Immature natural killer cell (primary cell): ENCODE results near the gene RUNX1. TPM values are rescaled to one million over a fixed set of nuclear protein-coding genes. Genes with fewer than 3 reads are reported as not detected.
"Not testable (repeated sequence)": the region's sequence is repeated elsewhere in the genome, so short reads cannot be mapped to it uniquely, and the experiment has no call there.

Experiments used
- DNase-seq, 3 donors: peaks; one replicate each; pipeline ENCODE4 v3.0.0; 2022; ENCODE audit warnings: mixed read lengths in 1 of 3
- H3K27ac Mint-ChIP-seq, 6 donors: one replicate each; pipeline ENCODE4 v1.8.0; 2020; ENCODE audit warnings: mixed read lengths in 6 of 6, mild to moderate bottlenecking in 5 of 6, inconsistent platforms in 4 of 6, moderate library complexity in 3 of 6
- H3K27me3 Mint-ChIP-seq, 3 donors: one replicate each; pipeline ENCODE4 v1.8.0; 2020 to 2021; ENCODE audit warnings: low read depth in 3 of 3, mild to moderate bottlenecking in 3 of 3, mixed read lengths in 3 of 3, moderate library complexity in 3 of 3, inconsistent platforms in 1 of 3
- H3K36me3 Mint-ChIP-seq, 3 donors: one replicate each; pipeline ENCODE4 v1.8.0; 2020; ENCODE audit warnings: mixed read lengths in 3 of 3, inconsistent platforms in 2 of 3, mild to moderate bottlenecking in 2 of 3
- H3K4me1 Mint-ChIP-seq, 2 donors: one replicate each; pipeline ENCODE4 v1.8.0; 2020; ENCODE audit warnings: inconsistent platforms in 2 of 2, mild to moderate bottlenecking in 2 of 2, mixed read lengths in 2 of 2, moderate library complexity in 1 of 2
- H3K4me3 Mint-ChIP-seq, 5 donors: one replicate each; pipeline ENCODE4 v1.8.0; 2020; ENCODE audit warnings: mild to moderate bottlenecking in 5 of 5, mixed read lengths in 5 of 5, inconsistent platforms in 3 of 5, moderate library complexity in 3 of 5
- H3K9me3 Mint-ChIP-seq, 6 donors: one replicate each; pipeline ENCODE4 v1.8.0; 2020; ENCODE audit warnings: mild to moderate bottlenecking in 6 of 6, mixed read lengths in 6 of 6, inconsistent platforms in 4 of 6, moderate library complexity in 3 of 6
- polyA plus RNA-seq, 3 donors: library from polyadenylated mRNA; unstranded; fragments of 300-500 nt; fragmentation: Illumina TruSeq; gene quantifications; one replicate each; pipeline ENCODE4 v1.2.3, GENCODE V29; 2021

Gene RUNX1
- polyA plus RNA-seq, 3 donors from 2014 or later: 6.2 to 25.2 (median 10.6) TPM

DNA sequence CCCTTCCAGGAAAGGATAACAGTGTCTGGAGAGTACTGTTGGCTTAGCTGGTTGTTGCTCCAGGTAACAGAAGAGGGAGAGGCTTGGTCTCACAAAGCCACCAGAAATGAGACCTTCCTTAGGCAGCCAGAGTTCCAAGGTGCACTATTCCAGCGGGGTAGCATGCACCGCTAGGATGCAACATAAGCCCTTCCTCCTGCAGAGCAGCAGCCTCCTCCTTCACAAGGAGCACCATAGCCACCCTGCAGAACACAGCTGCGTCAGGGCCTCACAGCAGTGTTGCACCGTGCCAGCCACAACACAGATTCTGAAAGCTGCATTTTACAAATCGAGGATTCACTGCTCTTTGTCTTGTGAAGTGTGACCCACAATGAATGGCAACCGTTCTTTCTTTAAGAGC lies 238.3 kb downstream of the RUNX1 start:
- peaks cover 73 to 80% of the 10 kb centered on the region in 2 donors for H3K4me1 Mint-ChIP-seq
- peaks cover 0 to 22% (median 16%) of the 10 kb centered on the region in 3 donors for H3K27me3 Mint-ChIP-seq
- peaks cover 13 to 20% (median 13%) of the 10 kb centered on the region in 3 donors for H3K36me3 Mint-ChIP-seq
- DNase-seq: no peak
- peak overlapping the region in 3 of 5 donors; percentile 70 to 72 (median 71) for H3K4me3 Mint-ChIP-seq
- H3K9me3 Mint-ChIP-seq: no peaks in the 10 kb centered on the region
- H3K27ac Mint-ChIP-seq: peak overlapping the region in 4 of 6 donors; percentile 2 to 85 (median 78)

- Mint-ChIP-seq H3K4me1 (peaks cover 79 to 89% of the 10 kb centered on the region in 2 donors), H3K27ac (peak overlapping the region; percentile 97 to 99 (median 98)), H3K27me3 (peaks cover 0 to 19% (median 19%) of the 10 kb centered on the region in 3 donors), H3K4me3 (peak overlapping the region in 3 of 5 donors; percentile 8 to 89 (median 12)), H3K9me3 (no peaks in the 10 kb centered on the region), H3K36me3 (peaks cover 8 to 14% (median 9%) of the 10 kb centered on the region in 3 donors)
- DNase-seq: no peak
Observed at GRCh38 chr21:34809822-34810221, 239.3 kb downstream of the RUNX1 start.

- H3K27ac Mint-ChIP-seq: peak overlapping the region; percentile 97 to 99 (median 98)
- no peak for DNase-seq
- no peaks in the 10 kb centered on the region for H3K9me3 Mint-ChIP-seq
- peaks cover 0 to 16% (median 15%) of the 10 kb centered on the region in 3 donors for H3K27me3 Mint-ChIP-seq
- H3K4me3 Mint-ChIP-seq: peak overlapping the region; percentile 73 to 89 (median 81)
- H3K4me1 Mint-ChIP-seq: peaks cover 85 to 95% of the 10 kb centered on the region in 2 donors
- peaks cover 11 to 18% (median 17%) of the 10 kb centered on the region in 3 donors for H3K36me3 Mint-ChIP-seq
Observed at GRCh38 chr21:34808569-34809204, 240.4 kb downstream of the RUNX1 start.

GRCh38 chr21:34807881-34808568 lies 241.1 kb downstream of the RUNX1 start:
- Mint-ChIP-seq H3K27ac (peak overlapping the region; percentile 97 to 99 (median 98)), H3K9me3 (no peaks in the 10 kb centered on the region), H3K4me1 (peaks cover 83 to 95% of the 10 kb centered on the region in 2 donors), H3K27me3 (peaks cover 0 to 16% (median 13%) of the 10 kb centered on the region in 3 donors), H3K36me3 (peaks cover 9 to 17% (median 13%) of the 10 kb centered on the region in 3 donors), H3K4me3 (peak overlapping the region; percentile 73 to 89 (median 81))
- peak; percentile 68 to 70 (median 69) for DNase-seq

DNA sequence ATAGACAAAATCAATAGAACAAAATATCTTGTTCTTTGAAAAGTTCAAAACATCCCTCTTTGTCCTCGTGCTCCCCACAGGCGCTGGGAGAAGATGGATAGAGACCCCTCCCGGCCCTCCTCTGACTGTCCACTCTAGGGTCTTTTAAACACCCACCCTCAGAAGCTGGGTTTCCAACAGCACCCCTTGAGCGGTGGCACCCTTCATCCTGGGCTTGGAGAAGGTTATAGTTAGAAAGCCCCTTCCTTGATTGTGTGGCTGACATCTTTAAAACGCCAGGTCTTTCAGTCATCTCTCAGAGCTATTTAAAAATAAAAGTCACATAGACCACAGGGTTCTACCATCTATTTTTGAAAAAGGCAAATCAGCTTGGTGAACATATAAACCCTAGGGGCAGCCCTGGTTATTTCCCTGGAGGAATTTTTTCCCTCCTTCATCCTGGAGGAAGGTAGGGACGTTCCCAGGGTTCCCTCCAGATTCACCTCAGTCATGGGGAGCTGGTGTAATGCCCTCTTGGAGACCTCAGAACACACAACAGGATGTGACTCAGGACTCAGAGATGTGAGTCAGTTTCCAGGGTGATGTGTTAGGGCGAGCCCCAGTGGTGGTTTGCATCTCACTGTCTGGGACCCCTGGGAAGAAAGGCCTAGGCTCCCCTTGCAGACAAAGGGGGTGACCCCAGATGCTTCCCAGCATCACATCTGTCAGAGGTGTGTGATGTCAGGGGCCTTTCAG lies 241.8 kb downstream of the RUNX1 start:
- H3K9me3 Mint-ChIP-seq: no peaks in the 10 kb centered on the region
- peak; percentile 70 to 75 (median 72) for DNase-seq
- H3K27me3 Mint-ChIP-seq: peaks cover 0 to 16% (median 13%) of the 10 kb centered on the region in 3 donors
- H3K27ac Mint-ChIP-seq: peak overlapping the region; percentile 97 to 99 (median 98)
- peaks cover 85 to 95% of the 10 kb centered on the region in 2 donors for H3K4me1 Mint-ChIP-seq
- H3K36me3 Mint-ChIP-seq: peaks cover 4 to 17% (median 11%) of the 10 kb centered on the region in 3 donors
- H3K4me3 Mint-ChIP-seq: peak overlapping the region; percentile 73 to 89 (median 81)

- peak overlapping the region in 2 of 5 donors; percentile 8 to 89 for H3K4me3 Mint-ChIP-seq
Observed at GRCh38 chr21:34806423-34806822, 242.7 kb downstream of the RUNX1 start.

GRCh38 chr21:34805157-34805556 lies 243.9 kb downstream of the RUNX1 start:
- DNase-seq: no peak
- peaks cover 82 to 93% of the 10 kb centered on the region in 2 donors for H3K4me1 Mint-ChIP-seq
- H3K4me3 Mint-ChIP-seq: no peak overlapping the region
- peaks cover 3 to 17% (median 7%) of the 10 kb centered on the region in 3 donors for H3K36me3 Mint-ChIP-seq
- no peaks in the 10 kb centered on the region for H3K9me3 Mint-ChIP-seq
- peaks cover 0 to 16% (median 13%) of the 10 kb centered on the region in 3 donors for H3K27me3 Mint-ChIP-seq
- H3K27ac Mint-ChIP-seq: peak overlapping the region in 4 of 6 donors; percentile 23 to 98 (median 70)

More at GRCh38 chr21:34806423-34806822, 242.7 kb downstream of the RUNX1 start:
- Mint-ChIP-seq H3K4me1 (peaks cover 85 to 95% of the 10 kb centered on the region in 2 donors), H3K27me3 (peaks cover 0 to 16% (median 13%) of the 10 kb centered on the region in 3 donors), H3K9me3 (no peaks in the 10 kb centered on the region), H3K27ac (peak overlapping the region; percentile 97 to 99 (median 98)), H3K36me3 (peaks cover 3 to 17% (median 11%) of the 10 kb centered on the region in 3 donors)
- DNase-seq: no peak

GRCh38 chr21:34804584-34804983 lies 244.5 kb downstream of the RUNX1 start:
- H3K9me3 Mint-ChIP-seq, H3K4me3 Mint-ChIP-seq, DNase-seq: not testable (repeated sequence)
- Mint-ChIP-seq H3K27me3 (peaks cover 0 to 16% (median 13%) of the 10 kb centered on the region in 3 donors), H3K4me1 (peaks cover 78 to 93% of the 10 kb centered on the region in 2 donors), H3K36me3 (peaks cover 4 to 17% (median 7%) of the 10 kb centered on the region in 3 donors), H3K27ac (peak overlapping the region in 5 of 6 donors; percentile 15 to 98 (median 67))

- H3K36me3 Mint-ChIP-seq: peaks cover 11 to 22% (median 13%) of the 10 kb centered on the region in 3 donors
- no peak for DNase-seq
- no peaks in the 10 kb centered on the region for H3K9me3 Mint-ChIP-seq
- H3K4me3 Mint-ChIP-seq: no peak overlapping the region
- peak overlapping the region; percentile 45 to 82 (median 60) for H3K27ac Mint-ChIP-seq
- peaks cover 0 to 15% (median 13%) of the 10 kb centered on the region in 3 donors for H3K27me3 Mint-ChIP-seq
- peaks cover 73 to 88% of the 10 kb centered on the region in 2 donors for H3K4me1 Mint-ChIP-seq
Observed at GRCh38 chr21:34803782-34804370, 245.2 kb downstream of the RUNX1 start.

GRCh38 chr21:34802180-34802899 lies 246.8 kb downstream of the RUNX1 start:
- Mint-ChIP-seq H3K27me3 (peaks cover 0 to 5% (median 3%) of the 10 kb centered on the region in 3 donors), H3K9me3 (no peaks in the 10 kb centered on the region), H3K27ac (peak overlapping the region; percentile 76 to 87 (median 78)), H3K36me3 (peaks cover 20 to 29% (median 26%) of the 10 kb centered on the region in 3 donors), H3K4me3 (peak overlapping the region in 1 of 5 donors; percentile 62), H3K4me1 (peaks cover 60 to 73% of the 10 kb centered on the region in 2 donors)
- no peak for DNase-seq

- peaks cover 20 to 29% (median 27%) of the 10 kb centered on the region in 3 donors for H3K36me3 Mint-ChIP-seq
- H3K27ac Mint-ChIP-seq: peak overlapping the region; percentile 76 to 87 (median 78)
- peak overlapping the region in 4 of 5 donors; percentile 13 to 62 (median 52) for H3K4me3 Mint-ChIP-seq
- peak; percentile 33 to 44 (median 36) for DNase-seq
- peaks cover 53 to 66% of the 10 kb centered on the region in 2 donors for H3K4me1 Mint-ChIP-seq
- peaks cover 0 to 5% (median 5%) of the 10 kb centered on the region in 3 donors for H3K27me3 Mint-ChIP-seq
- H3K9me3 Mint-ChIP-seq: no peaks in the 10 kb centered on the region
Observed at GRCh38 chr21:34801519-34802132, 247.5 kb downstream of the RUNX1 start.
